Sciatic nerve (tissue), 2 donors: ENCODE data around the gene SEPHS1. TPM values are rescaled to one million over a fixed set of nuclear protein-coding genes. Genes with fewer than 3 reads are reported as not detected.
"Not testable (repeated sequence)": the region's sequence is repeated elsewhere in the genome, so short reads cannot be mapped to it uniquely, and the experiment has no call there.

Experiments
- ATAC-seq: fragments of 200-7000 bp; cut with Tn5 transposase; one replicate; pipeline ENCODE4 v1.9.1; 2020; ENCODE audit warnings: mild to moderate bottlenecking, moderate library complexity
- DNase-seq: peaks from one replicate; pipeline ENCODE4 v3.0.0-alpha.2; 2020; ENCODE audit warnings: low spot score
- intact Hi-C: fragments of 100-400 bp; cut with DNase I; formaldehyde crosslinking; loops from one replicate; pipeline ENCODE4 v1.14.2; 2022
- total RNA-seq: library from RNA; stranded (reverse); fragmentation: NEBNext Ultra II Directional; extraction: Animal tissue kit (Norgen Biotek cat#: 25700); gene quantifications from one replicate; pipeline ENCODE4 v1.2.1, GENCODE V29; 2021
- donor health status: DM: no; HTN: no; CAD: no.
- donor health status: DM: no; HTN: no; CAD: no.

The SEPHS1 gene
- total RNA-seq, 1 donor from 2014 or later, result 34.8 TPM

- intact Hi-C loops, result no loop called here
- ATAC-seq, result no peak
- no peak for DNase-seq
These were observed 13.5 kb downstream of the SEPHS1 start for GRCh38 chr10:13334556-13334955.

GRCh38 chr10:13331646-13332045 lies 16.4 kb downstream of the SEPHS1 start:
- no peak for ATAC-seq
- intact Hi-C loops, result no loop called here
- no peak for DNase-seq

- DNase-seq, ATAC-seq, intact Hi-C loops: not testable (repeated sequence)
These were observed 17.1 kb downstream of the SEPHS1 start for GRCh38 chr10:13330980-13331379.

GRCh38 chr10:13329565-13329964 lies 18.5 kb downstream of the SEPHS1 start:
- intact Hi-C loops, result no loop called here

GRCh38 chr10:13328613-13329012 lies 19.5 kb downstream of the SEPHS1 start:
- intact Hi-C loops, result no loop called here
- ATAC-seq, result no peak
- DNase-seq, result no peak

More at GRCh38 chr10:13329565-13329964, 18.5 kb downstream of the SEPHS1 start:
- ATAC-seq (no peak), DNase-seq (no peak)

- intact Hi-C loops, result no loop called here
- ATAC-seq, result no peak
- DNase-seq, result no peak
These were observed 20.0 kb downstream of the SEPHS1 start for GRCh38 chr10:13328126-13328525.

GRCh38 chr10:13327534-13327933 lies 20.6 kb downstream of the SEPHS1 start:
- intact Hi-C loops, result no loop called here
- DNase-seq (no peak), ATAC-seq (peak; percentile 66)

GRCh38 chr10:13322615-13323148 lies 25.4 kb downstream of the SEPHS1 start:
- ATAC-seq (no peak), DNase-seq (no peak)
- intact Hi-C loops, result no loop called here

- intact Hi-C loops, result no loop called here
- no peak for DNase-seq
- ATAC-seq, result no peak
These were observed 26.5 kb downstream of the SEPHS1 start for GRCh38 chr10:13321576-13321975.

GRCh38 chr10:13319166-13319565 lies 28.9 kb downstream of the SEPHS1 start:
- DNase-seq, result no peak
- intact Hi-C loops, result no loop called here
- no peak for ATAC-seq

GRCh38 chr10:13317474-13317873 lies 30.6 kb downstream of the SEPHS1 start:
- no peak for DNase-seq

GRCh38 chr10:13316635-13317311 lies 31.3 kb downstream of the SEPHS1 start:
- DNase-seq (no peak), ATAC-seq (no peak)
- intact Hi-C loops, result no loop called here

More at GRCh38 chr10:13317474-13317873, 30.6 kb downstream of the SEPHS1 start:
- peak; percentile 44 for ATAC-seq
- intact Hi-C loops, result no loop called here

GRCh38 chr10:13315361-13315760 lies 32.7 kb downstream of the SEPHS1 start:
- DNase-seq (no peak), ATAC-seq (no peak)
- intact Hi-C loops, result no loop called here

GRCh38 chr10:13311177-13311575 lies 36.9 kb downstream of the SEPHS1 start:
- no peak for ATAC-seq
- intact Hi-C loops, result no loop called here
- no peak for DNase-seq

GRCh38 chr10:13310518-13311176 lies 37.4 kb downstream of the SEPHS1 start:
- ATAC-seq, result no peak

GRCh38 chr10:13309792-13310191 lies 38.3 kb downstream of the SEPHS1 start:
- intact Hi-C loops, result no loop called here
- ATAC-seq (no peak), DNase-seq (no peak)

More at GRCh38 chr10:13310518-13311176, 37.4 kb downstream of the SEPHS1 start:
- intact Hi-C loops, result no loop called here
- no peak for DNase-seq

GRCh38 chr10:13308096-13308495 lies 40.0 kb downstream of the SEPHS1 start:
- intact Hi-C loops, result no loop called here
- DNase-seq (no peak), ATAC-seq (no peak)

- intact Hi-C loops, result no loop called here
- no peak for DNase-seq
- ATAC-seq, result no peak
These were observed 42.0 kb downstream of the SEPHS1 start for GRCh38 chr10:13306103-13306502.

GRCh38 chr10:13302821-13303555 lies 45.1 kb downstream of the SEPHS1 start:
- intact Hi-C loops, result no loop called here
- no peak for DNase-seq
- no peak for ATAC-seq
